Vagina (tissue), 2 donors: Measurements from ENCODE around the gene HAUS7. TPM values are rescaled to one million over a fixed set of nuclear protein-coding genes. Genes with fewer than 3 reads are reported as not detected.

Source experiments
- DNase-seq, 2 donors: peaks; one replicate each; pipeline ENCODE4 v3.0.0-alpha.2; 2017; ENCODE audit errors: extremely low spot score in 2 of 2
- H3K27ac ChIP-seq: fragments of 200-600 bp; sonication (generic); one replicate; pipeline ENCODE4 v1.5.1; 2019
- H3K27me3 ChIP-seq: fragments of 200-600 bp; sonication (generic); one replicate; pipeline ENCODE4 v1.5.1; 2019
- H3K36me3 ChIP-seq, 2 donors: fragments of 200-600 bp; sonication (generic); one replicate each; pipeline ENCODE4 v1.5.1; 2017 to 2019
- H3K4me1 ChIP-seq: fragments of 200-600 bp; sonication (generic); one replicate; pipeline ENCODE4 v1.5.1; 2019
- H3K4me3 ChIP-seq, 2 donors: fragments of 200-600 bp; sonication (generic); 1 replicate in 1 of 2; 2 replicates in 1 of 2; pipeline ENCODE4 v1.5.1; 2016 to 2019
- H3K9me3 ChIP-seq: fragments of 200-600 bp; sonication (generic); one replicate; pipeline ENCODE4 v1.5.1; 2019
- CTCF ChIP-seq, 3 experiments: fragments of 450-650 bp in 2 of 3; fragments of 200-600 bp in 1 of 3; sonication (generic) in 1 of 3; IDR thresholded peaks; one replicate each; pipeline ENCODE4 v1.5.1; 2017 to 2019; ENCODE audit warnings: antibody characterized with exemption in 3 of 3, mild to moderate bottlenecking in 2 of 3, moderate library complexity in 2 of 3
- POLR2A ChIP-seq, 2 donors: fragments of 450-650 bp; IDR thresholded peaks; one replicate each; pipeline ENCODE4 v1.6.1; 2017; ENCODE audit warnings: antibody characterized with exemption in 2 of 2, mild to moderate bottlenecking in 2 of 2, moderate library complexity in 2 of 2
- POLR2AphosphoS5 ChIP-seq, 2 donors: sonication (generic); formaldehyde crosslinking; IDR thresholded peaks; one replicate each; pipeline ENCODE4 v1.9.0; 2017; ENCODE audit warnings: antibody characterized with exemption in 2 of 2, mild to moderate bottlenecking in 2 of 2, low read depth in 1 of 2; ENCODE audit not compliant: insufficient read depth in 1 of 2
- intact Hi-C: fragments of 100-400 bp; cut with DNase I; formaldehyde crosslinking; loops from one replicate; pipeline ENCODE4 v1.15.1; 2023
- total RNA-seq: library from RNA; depleted of rRNA; stranded (reverse); fragments of >200 nt; gene quantifications from one replicate; pipeline ENCODE4 v1.2.3, GENCODE V29; 2016

Gene HAUS7
- total RNA-seq, 1 donor from 2014 or later, result 17.7 TPM

- Histone ChIP-seq H3K4me1 (no peaks in the 10 kb centered on the region), H3K4me3 (no peak overlapping the region), H3K27ac (no peak overlapping the region), H3K9me3 (peaks cover 6% of the 10 kb centered on the region), H3K36me3 (no peaks in the 10 kb centered on the region), H3K27me3 (no peaks in the 10 kb centered on the region)
- intact Hi-C loops, result no loop called here
- DNase-seq, result no peak
- TF ChIP-seq POLR2A (IDR thresholded peaks at IDR 0.05) (no peak), POLR2AphosphoS5 (IDR thresholded peaks at IDR 0.05; ENCODE audit: insufficient read depth in 1 of 2, low read depth in 1 of 2) (no peak)
These were observed 39.6 kb downstream of the HAUS7 start for GRCh38 chrX:153430796-153431195.

GRCh38 chrX:153426204-153426603 lies 44.2 kb downstream of the HAUS7 start:
- no peak overlapping the region for H3K4me3 ChIP-seq
- no peaks in the 10 kb centered on the region for H3K27me3 ChIP-seq
- no peak for TF ChIP-seq POLR2A (IDR thresholded peaks at IDR 0.05)
- no peak for TF ChIP-seq CTCF (IDR thresholded peaks at IDR 0.05)
- TF ChIP-seq POLR2AphosphoS5 (IDR thresholded peaks at IDR 0.05; ENCODE audit: insufficient read depth in 1 of 2, low read depth in 1 of 2), result no peak
- no peak for DNase-seq
- no peak overlapping the region for H3K27ac ChIP-seq
- peaks cover 6% of the 10 kb centered on the region for H3K9me3 ChIP-seq
- intact Hi-C loops, result no loop called here
- no peaks in the 10 kb centered on the region for H3K36me3 ChIP-seq
- no peaks in the 10 kb centered on the region for H3K4me1 ChIP-seq

- no peaks in the 10 kb centered on the region for H3K4me1 ChIP-seq
- no peak for TF ChIP-seq POLR2AphosphoS5 (IDR thresholded peaks at IDR 0.05; ENCODE audit: insufficient read depth in 1 of 2, low read depth in 1 of 2)
- no peak for TF ChIP-seq POLR2A (IDR thresholded peaks at IDR 0.05)
- no peak for TF ChIP-seq CTCF (IDR thresholded peaks at IDR 0.05)
- H3K9me3 ChIP-seq, result no peaks in the 10 kb centered on the region
- no peaks in the 10 kb centered on the region for H3K36me3 ChIP-seq
- no peaks in the 10 kb centered on the region for H3K27me3 ChIP-seq
- H3K27ac ChIP-seq, result no peak overlapping the region
- no peak for DNase-seq
- H3K4me3 ChIP-seq, result no peak overlapping the region
- intact Hi-C loops, result no loop called here
These were observed 46.7 kb downstream of the HAUS7 start for GRCh38 chrX:153423652-153424051.

GRCh38 chrX:153421856-153422255 lies 48.5 kb downstream of the HAUS7 start:
- intact Hi-C loops, result no loop called here
- TF ChIP-seq POLR2AphosphoS5 (IDR thresholded peaks at IDR 0.05; ENCODE audit: insufficient read depth in 1 of 2, low read depth in 1 of 2), result no peak
- no peak for TF ChIP-seq CTCF (IDR thresholded peaks at IDR 0.05)
- no peak for TF ChIP-seq POLR2A (IDR thresholded peaks at IDR 0.05)
- H3K27me3 ChIP-seq, result no peaks in the 10 kb centered on the region
- no peaks in the 10 kb centered on the region for H3K36me3 ChIP-seq
- H3K4me1 ChIP-seq, result no peaks in the 10 kb centered on the region
- no peak for DNase-seq
- no peaks in the 10 kb centered on the region for H3K9me3 ChIP-seq
- H3K27ac ChIP-seq, result no peak overlapping the region
- H3K4me3 ChIP-seq, result no peak overlapping the region

- intact Hi-C loops, result no loop called here
- Histone ChIP-seq H3K27me3 (no peaks in the 10 kb centered on the region), H3K36me3 (no peaks in the 10 kb centered on the region), H3K4me3 (no peak overlapping the region), H3K9me3 (no peaks in the 10 kb centered on the region), H3K27ac (no peak overlapping the region), H3K4me1 (no peaks in the 10 kb centered on the region)
- no peak for TF ChIP-seq POLR2AphosphoS5 (IDR thresholded peaks at IDR 0.05; ENCODE audit: insufficient read depth in 1 of 2, low read depth in 1 of 2)
- no peak for TF ChIP-seq POLR2A (IDR thresholded peaks at IDR 0.05)
- no peak for TF ChIP-seq CTCF (IDR thresholded peaks at IDR 0.05)
- DNase-seq, result no peak
These were observed 49.4 kb downstream of the HAUS7 start for GRCh38 chrX:153420851-153421599.
